ENCODE data around the gene TPPP2.

TPPP2 gene

DNA sequence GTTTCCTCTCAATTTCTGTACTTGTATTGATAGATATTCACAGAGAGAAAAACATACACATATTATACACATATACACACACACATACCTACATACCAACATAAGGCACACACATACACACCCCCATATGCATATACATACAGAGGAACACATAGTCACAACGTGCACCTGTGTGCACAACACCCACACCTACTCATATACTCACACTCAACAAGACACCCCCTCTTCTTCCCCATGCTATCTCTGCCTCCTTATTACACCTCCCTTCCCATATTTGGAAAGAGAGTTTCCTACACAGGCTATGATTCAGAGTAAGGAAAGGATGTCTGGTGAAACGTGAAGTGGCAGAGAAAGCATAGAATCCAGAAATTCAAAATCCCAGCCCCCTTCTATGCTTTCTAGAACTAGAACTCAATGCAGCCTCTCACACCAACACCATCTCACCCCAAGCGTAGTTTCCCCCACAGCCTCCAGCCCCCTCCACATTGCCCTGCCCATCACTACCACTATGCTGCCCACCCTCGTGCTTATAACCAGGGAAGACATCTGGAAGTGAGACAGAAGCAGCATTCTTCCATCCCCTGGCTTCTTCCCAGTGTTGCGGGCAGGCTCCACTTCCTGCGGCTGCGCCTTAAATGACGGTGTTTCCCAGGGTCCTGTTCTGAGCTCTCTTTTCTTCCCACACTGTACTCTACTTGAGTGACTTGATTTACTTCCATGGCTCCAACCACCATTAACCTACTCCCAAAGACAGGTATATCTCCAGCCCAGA, 30.0 kb downstream of the TPPP2 start:
- FAIRE-seq = no peak

DNA sequence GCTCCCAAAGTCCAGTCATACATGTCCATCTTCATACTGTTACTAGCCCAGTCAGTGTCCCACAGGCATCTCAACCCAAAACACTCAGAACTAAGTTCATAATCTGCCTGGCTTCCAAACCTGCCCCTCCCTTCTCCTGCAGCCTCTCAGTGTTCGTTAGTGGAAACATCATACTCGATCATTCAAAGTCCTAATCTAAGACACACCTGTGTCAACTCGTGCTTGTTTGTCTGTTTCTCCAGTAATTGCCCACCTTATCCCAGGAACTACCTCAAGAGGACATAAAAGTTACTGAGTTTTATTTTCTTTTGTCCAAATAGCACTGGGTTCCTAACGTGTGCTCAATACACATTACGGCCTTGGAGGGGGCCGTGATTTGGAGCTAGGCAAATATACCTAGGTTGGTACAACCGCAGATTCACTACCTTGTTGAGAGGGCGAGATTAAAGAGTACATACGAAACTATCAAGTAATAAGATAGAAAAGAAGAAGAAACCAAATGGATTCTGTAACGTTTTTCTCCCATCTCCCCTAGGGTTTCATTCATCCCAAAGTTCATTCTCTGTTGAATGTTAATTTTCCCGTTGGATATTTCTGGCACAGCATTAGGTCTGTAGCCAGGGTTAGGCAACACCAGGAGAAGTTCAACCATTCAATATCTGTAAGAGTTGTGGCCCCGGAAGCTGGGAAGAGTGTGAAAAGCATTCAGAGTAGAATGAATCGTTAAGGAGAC, 30.8 kb downstream of the TPPP2 start:
- FAIRE-seq = no peak

DNA sequence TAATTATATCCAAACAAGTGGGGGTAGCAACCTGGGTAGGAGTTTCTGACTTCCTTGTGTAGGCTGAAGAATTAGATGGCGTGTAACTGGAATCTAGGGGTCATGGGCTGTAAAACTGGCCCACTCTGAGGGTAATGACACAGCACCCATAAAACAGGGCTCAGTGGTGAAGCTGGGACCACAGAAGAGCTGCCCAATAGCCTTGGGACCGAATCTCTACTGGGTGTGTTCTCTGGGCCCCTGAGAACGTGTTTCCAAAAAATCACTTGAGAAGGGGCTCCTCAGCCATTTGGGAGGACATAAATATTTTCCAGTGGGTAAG, 31.3 kb downstream of the TPPP2 start:
- no peak for FAIRE-seq

DNA sequence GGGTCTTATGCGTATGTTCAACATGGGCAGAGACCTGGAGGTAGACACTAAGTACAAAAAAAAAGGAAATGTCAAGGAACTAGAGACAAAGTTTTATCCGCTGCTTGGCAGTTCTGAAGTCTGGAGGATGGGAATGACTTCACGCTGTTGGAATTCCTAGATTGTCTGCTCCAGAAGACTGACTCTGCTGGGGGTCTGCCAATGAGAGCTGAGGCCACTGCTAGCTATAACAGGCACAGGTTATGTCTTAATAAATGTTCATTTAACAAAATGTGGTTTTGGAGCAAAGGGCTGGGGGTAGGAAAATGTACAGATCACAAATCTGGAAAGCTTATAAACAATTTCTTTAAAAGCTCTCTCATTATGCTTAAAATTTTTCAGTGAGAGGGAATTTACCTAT, 33.5 kb downstream of the TPPP2 start:
- no peak for FAIRE-seq

DNA sequence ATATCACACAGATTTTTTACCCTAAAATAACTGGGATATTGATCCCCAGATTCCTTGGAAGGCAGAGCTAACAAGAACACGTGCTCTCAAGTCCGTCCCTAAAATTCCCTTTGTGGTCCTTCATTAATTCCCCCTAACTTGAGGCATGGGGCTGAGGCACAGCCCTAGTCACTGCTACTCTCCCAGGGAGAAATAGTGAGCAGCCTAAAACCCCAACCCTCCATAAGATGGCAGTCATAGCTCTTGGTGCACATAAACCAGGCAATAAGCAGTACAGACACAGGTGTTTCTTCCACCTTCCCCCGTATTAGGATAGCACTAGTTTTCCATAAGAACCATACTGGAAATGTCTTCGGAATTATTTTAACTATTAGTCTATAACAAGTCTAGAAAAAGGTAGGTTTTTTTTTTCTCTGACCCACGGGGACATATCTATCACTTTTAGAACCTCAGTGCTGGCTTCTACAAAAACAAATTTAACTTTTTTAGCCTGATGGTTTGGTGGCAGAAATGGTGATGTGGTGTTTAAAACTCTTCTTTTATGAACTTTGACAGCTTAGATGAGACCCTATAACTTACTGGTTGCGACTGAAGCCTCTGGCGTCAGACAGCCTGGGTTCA, 37.0 kb downstream of the TPPP2 start:
- no peak for FAIRE-seq

DNA sequence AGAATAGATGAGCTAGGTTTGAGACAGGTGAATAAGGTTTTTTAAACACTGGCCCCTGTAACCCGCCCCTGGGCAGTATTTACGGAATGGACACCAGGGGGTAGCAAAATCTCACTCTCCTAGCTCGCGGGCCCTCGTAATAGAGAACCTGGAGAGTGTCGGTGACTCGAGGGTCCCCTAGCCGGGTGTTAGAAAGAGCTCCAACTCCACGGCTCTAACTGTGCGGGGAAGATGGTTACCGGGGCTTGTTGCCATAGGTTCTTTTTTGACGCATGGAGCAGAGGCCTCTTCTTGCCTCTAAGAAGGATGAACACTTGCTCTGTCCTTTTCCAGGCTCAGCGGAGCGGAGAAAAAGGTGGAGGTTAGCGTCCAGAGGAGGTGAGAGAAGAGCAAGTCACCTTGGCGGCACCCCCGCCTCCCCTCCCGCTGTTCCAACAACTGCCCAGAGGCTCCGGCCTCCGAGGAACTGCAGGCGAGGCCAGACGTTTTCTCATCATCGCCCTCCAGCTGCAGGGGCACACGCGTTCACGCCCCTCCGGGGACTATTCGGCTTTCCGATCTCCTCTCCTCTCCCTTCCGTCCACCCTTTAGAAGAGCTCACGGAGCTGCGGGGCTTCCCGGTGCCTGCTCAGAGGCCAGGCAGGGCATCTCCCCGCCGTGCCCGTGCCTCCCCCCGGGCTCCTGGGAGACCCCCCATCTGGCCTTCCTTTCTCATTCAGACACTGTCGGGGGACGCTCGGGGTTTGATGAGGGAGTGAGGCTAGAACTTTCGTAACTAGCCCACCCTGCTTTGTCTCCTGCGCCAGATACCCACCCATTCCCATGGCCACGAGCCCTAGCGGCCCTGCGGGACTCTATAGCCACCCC, 38.7 kb downstream of the TPPP2 start:
- FAIRE-seq = no peak

DNA sequence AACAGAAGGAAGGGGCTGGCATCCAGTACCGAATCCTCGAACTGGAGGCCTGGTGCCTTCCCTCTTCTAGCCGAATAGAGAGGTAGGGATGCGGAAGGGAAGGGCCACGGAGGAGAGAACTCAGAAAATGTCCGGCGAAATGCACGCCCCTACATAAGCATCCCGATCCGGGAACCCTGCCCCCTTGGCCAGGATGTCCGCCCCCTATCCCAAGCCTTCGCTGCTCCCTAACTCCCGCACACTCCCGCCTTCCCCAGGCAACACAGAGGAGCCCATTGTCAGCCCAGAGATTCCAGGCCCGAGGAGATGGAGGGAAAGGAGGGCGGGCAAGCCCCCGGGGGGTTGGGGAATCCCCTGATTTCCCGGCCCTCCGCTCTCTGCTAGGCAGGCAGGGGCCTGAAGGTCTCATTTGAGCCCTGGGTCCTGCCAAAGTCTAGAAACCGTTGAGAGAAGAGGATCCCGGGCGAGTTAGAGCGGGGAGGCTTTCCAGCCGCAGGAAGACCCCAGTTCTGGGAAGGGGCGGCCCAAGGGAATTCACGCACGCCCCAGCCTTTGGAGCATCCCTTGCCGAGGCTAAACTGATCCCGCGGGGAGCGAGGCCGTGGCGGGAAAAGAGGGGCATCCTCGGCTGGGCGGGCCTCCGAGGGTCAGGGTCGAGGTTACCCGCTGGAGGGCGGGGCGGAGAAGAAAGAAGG, 39.5 kb downstream of the TPPP2 start:
- no peak for FAIRE-seq

DNA sequence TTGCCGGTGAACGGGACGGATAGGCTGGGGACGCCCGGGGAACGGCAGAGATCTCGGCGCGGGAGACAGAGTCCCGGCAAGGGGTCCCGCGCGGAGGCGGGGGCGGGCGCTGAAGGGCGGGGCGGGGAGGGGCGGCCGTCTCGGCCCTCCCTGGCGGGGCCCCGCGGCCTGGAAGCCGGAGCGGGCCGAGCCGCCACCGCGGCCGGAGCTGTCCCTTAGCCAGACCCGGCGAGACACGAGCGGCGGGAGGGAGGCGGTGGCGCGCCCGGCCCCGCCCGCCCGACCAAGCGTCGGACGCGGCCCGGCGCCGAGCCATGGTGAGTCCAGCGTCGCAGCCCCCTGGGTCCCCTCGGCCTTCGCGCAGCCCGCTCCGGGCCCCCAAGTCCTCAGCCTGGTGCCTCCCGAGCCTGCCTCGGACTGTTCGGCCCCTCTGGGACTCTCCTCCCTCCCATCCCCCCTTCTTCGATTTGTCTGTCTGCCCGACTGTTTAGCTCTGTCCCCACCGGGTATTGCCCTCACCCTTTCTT, 40.1 kb downstream of the TPPP2 start, which contains the start of gene ARHGEF40:
ARHGEF40 (plus strand) TSS at position 222 of the 527 bp plus-strand sequence; CDS start at position 315, 93 bp downstream.
- no peak for FAIRE-seq

DNA sequence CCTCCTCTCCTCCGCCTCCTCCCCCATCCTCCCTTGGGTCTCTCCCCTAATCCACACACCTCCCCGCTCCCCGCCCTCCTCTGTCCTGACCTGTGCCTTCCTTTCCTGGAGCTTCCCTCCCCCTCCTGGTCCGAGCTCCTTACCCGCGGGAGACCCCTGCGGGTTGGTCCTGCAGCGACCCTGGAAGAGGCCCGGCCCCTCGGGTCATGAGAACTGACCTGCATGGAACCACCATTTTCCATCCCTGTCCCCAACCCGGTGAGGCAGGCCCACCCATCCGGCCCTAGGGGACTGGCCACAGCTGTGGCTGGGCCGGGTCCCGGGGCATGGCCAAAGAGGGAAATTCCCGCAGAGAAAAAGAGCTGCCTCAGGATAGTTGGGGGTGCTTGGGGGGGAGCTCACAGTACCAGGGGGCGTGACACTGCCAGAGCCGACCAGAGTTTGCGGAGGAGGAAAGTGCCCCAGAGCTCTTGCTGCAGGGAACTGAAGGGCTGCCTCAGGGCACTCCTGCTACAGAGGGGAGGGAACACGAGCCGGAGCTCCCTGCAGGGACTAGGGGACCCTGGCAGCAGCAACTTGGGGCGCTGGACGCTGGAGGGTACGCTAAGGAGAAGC, 40.7 kb downstream of the TPPP2 start:
- FAIRE-seq = no peak

DNA sequence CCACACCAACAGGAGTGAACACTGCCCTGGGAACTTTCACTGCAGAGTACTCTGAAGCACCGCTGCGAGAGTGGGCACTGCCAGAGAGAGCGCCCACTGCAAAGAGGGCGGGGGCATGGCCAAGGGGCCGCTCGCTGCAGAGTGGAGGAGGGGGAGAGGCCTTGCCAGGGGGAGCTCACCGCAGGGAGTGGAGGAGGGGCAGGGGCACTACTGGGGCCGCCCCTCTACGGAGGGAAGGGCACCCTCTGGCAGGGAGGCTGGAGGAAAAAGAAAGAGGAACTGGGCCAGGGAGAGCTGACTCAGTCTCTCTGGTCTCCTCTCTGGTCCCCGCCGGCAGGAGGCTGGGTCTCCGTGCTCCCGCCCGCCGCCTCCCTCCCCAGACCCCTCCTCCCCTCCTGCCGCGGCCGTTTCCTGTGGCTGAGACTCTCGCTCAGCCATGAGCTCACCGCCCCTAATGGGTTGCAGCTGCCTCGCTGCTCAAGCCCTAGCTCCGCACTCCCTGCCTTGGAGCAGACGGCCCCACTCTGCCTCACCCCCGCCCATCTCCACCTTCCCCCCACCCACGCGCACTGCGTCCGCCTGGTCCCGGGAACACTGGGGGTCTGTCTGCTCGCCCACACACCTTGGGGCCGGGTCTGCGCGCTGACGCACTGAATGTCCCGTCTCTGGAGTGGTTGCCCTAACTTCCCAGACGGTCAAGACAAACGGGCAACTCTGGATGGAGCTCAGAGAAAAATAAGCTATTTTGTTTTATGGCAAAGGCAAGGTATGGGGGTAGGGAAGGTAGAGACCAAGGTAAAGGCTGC, 41.4 kb downstream of the TPPP2 start:
- no peak for FAIRE-seq

DNA sequence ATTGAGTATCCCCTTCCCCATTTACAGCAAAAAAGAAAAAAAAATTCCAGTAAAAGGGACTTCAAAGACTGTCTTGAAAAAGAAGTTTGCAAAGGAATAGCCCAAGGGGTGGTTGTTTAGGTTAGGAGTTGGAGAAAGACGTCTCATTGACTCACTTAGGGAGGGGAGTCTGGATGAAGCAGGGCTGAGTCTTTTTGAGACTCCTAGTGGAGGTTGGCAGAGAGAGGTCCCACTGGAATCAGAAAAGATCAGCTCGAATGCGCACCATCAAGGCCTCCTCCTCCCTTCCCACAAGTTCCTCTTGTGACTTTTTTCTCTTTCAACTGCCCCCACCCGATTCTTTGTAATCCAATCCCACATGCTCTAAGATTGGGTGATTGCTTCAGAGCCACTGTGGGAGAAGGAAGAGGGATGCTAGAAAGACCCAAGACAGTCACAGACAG, 42.0 kb downstream of the TPPP2 start:
- FAIRE-seq = no peak

DNA sequence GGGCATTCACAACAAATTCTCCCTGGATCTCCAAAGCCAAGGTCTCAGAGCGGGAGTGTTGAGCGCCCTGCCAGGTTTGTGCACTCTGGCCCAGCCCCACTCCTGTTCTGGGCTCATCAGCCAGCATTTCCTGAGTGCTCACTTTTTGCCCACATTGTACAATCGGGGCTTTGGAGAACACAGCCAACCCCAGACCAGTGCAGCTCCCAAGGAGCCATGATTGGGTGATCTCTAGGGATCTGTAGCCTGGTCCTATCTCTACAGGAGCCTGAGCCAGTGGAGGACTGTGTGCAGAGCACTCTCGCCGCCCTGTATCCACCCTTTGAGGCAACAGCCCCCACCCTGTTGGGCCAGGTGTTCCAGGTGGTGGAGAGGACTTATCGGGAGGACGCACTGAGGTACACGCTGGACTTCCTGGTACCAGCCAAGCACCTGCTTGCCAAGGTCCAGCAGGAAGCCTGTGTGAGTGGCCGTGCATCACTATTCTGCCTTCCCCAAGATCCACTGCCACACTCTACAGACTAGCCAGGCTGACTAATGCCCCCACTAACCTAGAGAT, 42.8 kb downstream of the TPPP2 start:
- FAIRE-seq = no peak

DNA sequence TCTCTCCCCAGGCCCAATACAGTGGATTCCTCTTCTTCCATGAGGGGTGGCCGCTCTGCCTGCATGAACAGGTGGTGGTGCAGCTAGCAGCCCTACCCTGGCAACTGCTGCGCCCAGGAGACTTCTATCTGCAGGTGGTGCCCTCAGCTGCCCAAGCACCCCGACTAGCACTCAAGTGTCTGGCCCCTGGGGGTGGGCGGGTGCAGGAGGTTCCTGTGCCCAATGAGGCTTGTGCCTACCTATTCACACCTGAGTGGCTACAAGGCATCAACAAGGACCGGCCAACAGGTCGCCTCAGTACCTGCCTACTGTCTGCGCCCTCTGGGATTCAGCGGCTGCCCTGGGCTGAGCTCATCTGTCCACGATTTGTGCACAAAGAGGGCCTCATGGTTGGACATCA, 43.9 kb downstream of the TPPP2 start:
- no peak for FAIRE-seq

DNA sequence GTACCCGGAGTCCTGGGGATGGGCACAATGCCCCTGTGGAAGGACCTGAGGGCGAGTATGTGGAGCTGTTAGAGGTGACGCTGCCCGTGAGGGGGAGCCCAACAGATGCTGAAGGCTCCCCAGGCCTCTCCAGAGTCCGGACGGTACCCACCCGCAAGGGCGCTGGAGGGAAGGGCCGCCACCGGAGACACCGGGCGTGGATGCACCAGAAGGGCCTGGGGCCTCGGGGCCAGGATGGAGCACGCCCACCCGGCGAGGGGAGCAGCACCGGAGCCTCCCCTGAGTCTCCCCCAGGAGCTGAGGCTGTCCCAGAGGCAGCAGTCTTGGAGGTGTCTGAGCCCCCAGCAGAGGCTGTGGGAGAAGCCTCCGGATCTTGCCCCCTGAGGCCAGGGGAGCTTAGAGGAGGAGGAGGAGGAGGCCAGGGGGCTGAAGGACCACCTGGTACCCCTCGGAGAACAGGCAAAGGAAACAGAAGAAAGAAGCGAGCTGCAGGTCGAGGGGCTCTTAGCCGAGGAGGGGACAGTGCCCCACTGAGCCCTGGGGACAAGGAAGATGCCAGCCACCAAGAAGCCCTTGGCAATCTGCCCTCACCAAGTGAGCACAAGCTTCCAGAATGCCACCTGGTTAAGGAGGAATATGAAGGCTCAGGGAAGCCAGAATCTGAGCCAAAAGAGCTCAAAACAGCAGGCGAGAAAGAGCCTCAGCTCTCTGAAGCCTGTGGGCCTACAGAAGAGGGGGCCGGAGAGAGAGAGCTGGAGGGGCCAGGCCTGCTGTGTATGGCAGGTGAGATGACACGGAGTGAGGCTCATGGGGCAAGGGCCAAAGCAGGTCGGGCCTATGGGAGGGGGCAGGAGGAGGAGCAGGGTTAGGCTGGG, 44.6 kb downstream of the TPPP2 start:
- no peak for FAIRE-seq

DNA sequence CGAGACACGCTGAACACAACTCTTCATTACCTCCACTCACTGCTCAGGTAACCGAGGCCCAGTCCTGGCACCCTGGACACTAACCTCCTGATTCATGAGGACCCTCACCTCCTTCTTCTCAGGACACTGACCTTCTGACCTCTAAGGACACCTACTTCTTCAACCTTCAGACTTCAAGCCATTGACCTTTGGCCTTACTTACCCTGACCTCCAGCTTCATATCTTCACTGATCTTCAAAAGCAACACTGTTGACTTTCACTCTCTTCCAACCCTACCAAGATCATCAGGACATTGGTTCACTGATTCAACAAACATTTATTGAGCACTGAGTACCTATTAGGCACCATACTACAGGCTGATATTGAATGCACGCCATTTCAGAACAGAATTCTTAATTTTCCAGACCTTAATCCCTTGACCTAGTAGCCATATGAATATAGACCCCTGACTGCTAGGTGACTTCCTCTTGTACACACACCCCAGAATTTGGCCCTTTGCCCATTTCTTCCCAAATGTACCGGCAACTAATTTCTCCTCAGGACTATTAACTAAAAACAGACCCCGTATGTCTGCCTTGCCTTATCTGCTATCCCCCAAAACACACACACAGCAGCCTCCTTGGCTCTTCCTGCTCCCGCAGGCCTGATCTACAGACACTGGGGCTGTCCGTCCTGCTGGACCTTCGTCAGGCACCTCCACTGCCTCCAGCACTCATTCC, 45.9 kb downstream of the TPPP2 start:
- FAIRE-seq = no peak

DNA sequence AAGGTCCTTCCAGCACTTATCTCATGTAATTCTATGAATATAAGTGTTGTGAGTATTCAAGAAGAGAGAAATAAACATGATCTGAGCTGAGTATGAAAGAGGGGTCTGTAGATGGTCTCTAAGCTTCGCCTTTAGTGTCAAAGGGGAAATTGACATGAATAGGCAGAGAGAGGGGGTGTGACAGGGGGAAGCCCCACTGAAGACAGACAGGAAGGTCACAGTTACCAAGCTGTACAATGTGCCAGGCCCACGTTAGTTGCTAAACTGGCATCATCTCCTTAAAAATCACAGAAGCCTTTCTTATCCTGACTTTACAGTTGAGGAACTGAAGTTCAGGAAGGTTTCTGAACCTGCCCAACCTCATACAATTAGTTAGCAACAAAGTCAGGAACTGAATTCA, 47.7 kb downstream of the TPPP2 start:
- FAIRE-seq = no peak

DNA sequence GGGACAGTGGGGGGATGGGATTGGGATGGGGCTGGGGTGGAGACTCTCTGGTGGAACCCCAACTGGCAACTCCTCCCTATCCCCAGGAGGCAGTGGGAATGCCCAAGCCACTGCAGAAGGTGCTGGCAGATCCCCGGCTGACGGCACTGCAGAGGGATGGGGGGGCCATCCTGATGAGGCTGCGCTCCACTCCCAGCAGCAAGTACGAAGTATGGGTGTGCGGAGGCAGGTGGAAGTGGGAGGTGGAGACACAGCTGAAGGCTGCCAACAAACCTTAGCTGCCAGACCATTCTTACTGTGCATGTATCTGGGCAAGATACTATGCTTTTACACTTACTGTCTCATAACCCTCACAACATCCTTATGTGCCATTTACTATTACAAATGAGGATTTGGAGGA, 48.3 kb downstream of the TPPP2 start:
- no peak for FAIRE-seq

DNA sequence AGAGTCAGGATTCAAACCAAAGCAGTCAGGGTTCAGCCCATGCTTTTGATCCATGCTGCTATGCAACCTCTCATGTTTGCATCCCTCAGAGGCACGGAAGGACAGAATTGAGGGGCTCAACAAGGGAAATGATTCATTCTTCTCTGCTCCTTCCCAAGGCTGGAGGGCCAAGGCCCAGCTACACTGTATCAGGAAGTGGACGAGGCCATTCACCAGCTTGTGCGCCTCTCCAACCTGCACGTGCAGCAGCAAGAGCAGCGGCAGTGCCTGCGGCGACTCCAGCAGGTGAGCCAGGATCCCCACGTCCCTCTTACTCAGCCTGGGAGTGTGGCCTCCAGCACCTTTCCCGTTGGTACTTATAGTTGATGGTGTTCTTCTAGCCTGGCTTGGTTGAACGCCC, 48.7 kb downstream of the TPPP2 start:
- FAIRE-seq = no peak

Measured in TTC549 (cell line).